ENCODE data around the gene KRTAP10-6.
A peak's percentile ranks its signal among the peaks of the same experiment; 100 is the strongest.
"Not testable (repeated sequence)": the region's sequence is repeated elsewhere in the genome, so short reads cannot be mapped to it uniquely, and the experiment has no call there.

The KRTAP10-6 gene

DNA sequence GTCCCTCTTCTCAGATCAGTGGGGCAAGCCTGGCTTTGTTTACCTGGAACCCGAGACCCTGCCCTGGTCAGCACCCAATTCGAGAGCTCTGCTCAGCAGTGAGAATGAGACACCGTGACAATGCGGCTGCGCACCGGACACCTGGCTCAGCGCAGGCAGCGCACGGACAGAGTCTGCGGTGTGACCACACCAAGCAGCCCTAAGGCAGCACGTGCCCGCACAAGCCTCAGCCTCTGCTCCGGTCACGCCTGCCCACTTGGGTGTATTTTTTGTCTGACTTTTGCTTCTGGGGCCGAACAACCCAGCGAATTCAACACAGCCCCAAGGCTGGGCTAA, 24.3 kb upstream of the KRTAP10-6 start:
- DNase-seq = no peak

DNA sequence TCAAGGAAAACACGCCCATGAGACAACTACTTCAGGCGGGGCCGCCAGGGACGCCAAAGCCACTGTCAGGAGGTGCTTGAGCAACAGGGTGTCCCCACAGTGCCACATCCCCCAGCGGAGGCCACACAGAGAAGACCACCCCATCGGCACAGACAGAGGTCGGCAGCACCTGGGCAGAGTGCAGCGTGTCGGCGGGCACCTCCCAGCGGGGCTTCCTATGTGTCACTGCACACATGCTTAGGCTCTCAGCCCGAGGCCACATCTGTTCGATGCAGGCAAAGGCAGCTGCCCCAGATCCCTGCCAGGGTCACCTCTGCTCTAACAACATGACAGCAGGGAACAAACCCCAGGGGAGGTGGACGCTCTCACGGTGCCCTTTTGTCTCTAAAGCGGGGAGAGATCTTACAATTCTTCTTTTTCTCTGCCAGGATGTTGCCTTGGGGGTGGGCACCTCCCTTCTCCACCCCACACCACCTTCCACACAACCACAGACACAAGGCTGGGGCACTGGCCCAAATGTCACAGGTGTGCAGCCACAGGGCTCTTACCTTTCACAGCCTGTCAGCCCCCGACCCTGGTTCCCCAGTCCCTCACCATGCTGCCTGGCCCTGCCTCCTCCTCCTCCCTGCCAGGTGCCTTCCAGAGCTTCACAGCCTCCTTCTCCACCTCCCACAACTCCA, 23.7 kb upstream of the KRTAP10-6 start:
- no peak for DNase-seq

DNA sequence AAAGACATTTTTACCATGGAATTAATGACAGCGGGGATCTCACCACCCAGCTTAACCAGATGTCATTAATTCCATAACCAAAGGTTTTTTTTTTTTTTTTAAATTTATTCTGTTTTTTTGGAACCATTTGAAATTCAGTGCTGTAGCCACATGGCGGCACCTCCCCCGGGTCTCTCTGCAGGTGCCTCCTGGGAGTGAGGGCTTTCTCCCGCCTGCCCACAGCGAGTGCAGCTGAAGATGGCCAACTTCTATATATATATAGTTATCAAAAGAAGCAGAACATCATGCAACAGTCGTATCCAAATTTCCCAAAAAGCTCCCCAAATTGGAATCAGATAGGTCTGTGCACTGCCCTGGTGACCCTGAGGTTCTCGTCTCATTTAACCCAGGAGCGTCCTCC, 23.2 kb upstream of the KRTAP10-6 start:
- no peak for DNase-seq

DNA sequence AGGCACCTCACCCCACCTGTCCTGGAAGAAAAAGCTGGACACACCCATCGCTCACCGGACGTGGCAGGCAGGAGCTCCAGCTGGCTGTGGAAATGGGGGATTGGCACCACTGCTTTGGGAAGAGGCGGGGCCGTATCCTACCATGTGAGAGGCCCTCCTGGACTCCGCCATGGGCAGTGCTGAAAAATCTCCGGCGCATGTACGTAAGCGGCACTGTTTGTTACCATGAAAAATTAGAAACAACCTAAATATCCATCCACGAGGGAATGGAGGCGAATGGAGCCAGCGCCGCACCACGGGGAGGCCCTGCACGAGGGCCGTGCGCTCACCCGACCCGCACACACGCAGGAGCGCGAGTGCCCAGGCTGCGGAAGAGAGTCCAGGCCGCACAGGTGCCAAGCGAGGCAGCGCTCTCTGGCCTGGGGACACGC, 22.7 kb upstream of the KRTAP10-6 start:
- DNase-seq = no peak

DNA sequence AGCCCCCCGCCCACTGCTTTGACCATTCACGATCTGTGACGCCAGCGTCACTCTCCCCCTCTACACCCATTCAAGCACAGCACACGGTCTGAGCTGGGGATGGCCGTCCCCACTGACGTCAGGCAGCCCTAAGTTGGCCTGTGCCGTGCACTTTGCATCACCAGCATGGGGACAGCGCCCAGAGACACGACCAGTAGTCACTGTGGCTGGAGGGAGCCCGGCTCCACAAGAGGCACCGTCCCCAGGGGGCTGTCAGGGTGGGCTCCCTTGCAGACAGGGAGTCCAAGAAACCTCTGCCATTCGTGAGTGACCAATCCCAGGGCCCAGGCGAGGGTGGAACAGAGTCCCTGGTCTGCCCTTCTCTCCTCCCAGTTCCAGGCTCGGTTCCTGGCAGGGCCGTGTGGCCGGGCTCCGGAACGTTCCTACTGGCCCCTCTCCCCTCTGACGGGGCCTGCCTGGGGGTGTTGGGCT, 21.9 kb upstream of the KRTAP10-6 start:
- DNase-seq = no peak

DNA sequence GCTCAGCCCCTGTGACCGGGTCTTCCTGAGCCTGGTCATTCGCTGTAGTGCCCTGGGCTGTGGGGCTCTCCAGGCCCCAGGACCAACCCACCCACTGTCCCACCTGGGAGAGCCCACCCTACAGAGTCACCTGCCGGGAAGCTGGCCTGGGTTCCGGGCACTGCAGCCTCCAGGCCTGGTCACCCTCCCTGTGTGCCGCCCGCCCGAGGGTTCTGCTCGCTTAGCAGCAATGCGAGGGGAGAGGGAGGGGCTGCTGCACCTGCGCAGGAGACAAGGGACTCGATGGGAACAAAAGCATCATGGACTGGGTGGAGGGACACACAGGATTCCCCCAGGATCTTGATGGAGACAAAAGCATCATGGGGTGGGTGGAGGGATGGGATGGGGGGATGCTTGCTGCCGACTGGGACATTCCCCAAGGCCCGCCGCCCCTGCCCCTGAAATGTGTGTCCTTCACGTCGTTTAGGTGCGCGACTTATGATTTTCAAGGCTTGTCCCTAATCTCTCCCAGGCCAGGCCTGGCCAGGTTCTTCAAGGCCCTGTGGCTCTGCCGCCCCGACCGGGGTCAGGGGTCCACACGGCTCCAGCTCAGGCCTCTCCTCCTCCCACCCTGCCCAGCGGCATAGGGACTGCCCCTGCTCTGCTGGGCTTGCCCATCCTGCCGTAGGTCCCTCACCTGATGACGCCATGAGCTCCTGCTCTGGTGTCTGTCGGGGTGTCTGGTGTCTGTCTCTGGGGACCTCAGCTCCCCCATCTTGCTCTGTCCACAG, 21.3 kb upstream of the KRTAP10-6 start:
- no peak for DNase-seq

DNA sequence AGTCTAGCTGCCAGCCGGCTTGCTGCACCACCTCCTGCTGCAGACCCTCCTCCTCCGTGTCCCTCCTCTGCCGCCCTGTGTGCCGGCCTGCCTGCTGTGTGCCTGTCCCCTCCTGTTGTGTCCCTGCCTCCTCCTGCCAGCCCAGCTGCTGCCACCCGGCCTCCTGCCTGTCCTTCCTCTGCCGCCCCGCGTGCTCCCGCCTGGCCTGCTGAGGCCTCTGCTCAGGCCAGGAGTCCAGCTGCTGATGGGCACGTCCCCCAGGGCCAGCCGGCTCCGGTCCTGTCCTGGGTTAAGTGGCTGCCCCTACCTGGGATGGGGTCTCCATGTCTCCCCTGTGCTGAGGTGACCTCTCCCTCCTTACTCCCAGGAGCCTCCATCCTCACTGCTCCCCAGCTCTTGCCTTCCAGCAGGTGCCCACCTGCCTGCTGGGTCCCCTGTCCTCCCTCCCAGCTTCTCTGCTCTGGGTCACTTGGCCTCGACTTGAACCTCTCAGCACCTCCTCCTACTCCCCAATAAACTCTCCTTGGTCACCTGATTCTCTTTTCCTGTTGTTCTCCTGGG, 20.4 kb upstream of the KRTAP10-6 start:
- no peak for DNase-seq

DNA sequence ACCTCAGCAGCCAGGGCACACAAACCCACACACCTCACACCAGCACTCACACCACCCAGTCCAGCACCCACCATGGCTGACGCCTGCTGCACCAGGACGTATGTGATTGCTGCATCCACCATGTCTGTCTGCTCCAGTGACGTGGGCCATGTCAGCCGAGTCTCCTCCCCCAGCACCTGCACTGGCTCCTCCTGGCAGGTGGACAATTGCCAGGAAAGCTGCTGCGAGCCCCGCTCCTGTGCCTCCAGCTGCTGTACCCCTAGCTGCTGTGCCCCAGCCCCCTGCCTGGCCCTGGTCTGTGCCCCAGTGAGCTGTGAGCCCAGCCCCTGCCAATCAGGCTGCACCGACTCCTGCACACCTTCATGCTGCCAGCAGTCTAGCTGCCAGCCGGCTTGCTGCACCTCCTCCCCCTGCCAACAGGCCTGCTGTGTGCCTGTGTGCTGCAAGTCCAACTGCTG, 19.8 kb upstream of the KRTAP10-6 start, which contains the start of gene KRTAP10-8:
Gene KRTAP10-8 (plus strand): TSS at position 51 of the 458 bp plus-strand sequence. CDS start 22 bp downstream, at position 73.
- no peak for DNase-seq

DNA sequence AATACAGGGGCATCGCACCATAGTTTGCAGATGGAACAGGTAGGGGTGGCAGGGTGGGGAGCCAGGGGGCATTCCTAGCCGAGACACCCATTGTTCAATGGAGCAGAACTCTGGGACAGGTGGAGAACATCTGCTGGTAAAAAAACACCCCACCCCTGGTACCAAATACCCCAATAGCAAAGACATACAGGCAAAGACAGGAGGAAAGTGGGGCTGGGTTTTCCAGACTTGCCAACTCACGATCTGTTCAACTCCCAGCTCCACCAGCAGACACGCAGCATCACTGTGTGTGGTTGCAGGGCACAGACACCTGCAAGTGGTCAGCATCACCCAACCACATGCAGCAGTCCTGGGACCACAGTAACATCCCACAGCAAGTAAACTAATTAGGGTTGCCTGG, 19.2 kb upstream of the KRTAP10-6 start:
- no peak for DNase-seq

DNA sequence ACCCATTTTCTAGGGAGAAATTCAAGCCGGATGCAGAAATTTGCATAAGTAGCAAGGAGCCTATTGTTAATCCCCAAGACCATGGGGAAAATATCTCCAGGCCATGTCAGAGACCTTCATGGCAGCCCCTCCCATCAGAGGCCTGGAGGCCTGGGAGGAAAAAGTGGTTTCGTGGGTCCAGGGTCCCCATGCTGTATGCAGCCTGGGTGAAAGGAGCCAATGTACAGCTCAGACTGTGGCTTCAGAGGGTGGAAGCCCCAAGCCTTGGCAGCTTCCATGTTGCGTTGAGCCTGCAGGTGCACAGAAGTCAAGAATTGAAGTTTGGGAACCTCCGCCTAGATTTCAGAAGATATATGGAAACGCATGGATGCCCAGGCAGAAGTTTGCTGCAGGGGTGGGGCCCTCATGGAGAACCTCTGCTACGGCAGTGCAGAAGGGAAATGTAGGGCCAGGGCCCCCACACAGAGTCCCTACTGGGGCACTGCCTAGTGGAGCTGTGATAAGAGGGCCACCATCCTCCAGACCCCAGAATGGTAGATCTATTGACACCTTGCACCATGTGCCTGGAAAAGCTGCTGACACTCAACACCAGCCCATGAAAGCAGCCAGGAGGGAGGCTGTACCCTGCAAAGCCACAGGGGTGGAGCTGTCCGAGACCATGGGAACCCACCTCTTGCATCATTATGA, 18.0 kb upstream of the KRTAP10-6 start:
- DNase-seq = not testable (repeated sequence)

DNA sequence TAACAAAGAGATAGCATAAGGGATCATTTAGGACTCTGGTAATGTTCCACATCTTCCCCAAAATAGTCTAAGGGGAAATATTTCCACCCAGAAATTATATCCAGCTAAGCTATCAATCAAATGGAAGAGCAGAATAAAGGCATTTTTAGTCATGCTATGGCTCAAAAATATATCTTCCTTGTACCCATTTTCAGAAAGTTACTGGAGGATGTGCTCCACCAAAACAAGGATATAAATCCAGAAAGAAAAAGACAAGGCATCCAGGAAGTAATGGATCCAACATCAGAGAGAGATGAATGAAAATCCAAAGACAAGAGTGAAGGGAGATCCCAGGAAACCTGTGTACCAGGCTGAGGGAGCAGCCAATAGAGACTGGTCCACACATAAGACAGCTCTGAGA, 16.9 kb upstream of the KRTAP10-6 start:
- DNase-seq = no peak

DNA sequence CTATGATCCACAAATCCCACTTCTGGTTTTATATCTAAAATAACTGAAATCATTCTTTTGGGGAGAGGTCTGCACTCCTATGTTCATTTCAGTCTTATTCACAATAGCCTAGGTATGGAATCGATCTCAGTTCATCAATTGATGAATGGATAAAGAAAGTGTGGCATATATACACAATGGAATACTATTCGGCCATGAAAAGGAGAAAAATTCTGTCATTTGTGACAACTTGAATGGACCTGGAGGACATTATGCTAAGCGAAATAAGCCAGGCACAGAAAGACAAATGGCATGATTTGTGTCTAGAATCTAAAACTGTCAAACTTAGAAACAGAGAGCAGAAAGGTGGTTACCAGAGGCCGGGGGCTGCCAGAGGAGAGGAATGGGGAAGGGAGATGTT, 14.2 kb upstream of the KRTAP10-6 start:
- no peak for DNase-seq

DNA sequence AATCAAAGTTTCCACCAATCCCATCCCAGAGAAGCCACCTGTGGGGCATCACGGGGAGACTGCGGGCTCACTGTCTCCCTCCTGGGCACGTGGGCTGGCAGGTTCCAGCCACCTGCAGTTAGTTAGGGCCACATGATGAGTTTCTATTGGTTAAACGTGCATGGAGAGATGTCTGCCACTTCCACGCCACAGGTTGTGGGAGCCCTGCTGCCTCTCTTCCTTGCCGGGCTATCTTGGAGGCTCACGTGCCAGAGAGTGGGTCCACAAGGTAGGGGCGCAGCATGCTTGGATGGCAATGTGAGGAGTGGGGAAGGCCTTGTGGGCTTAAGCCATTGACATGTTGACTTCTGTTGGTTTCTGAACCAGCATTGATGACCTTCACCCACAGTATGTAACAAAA, 11.6 kb upstream of the KRTAP10-6 start:
- peak; percentile 55 for DNase-seq

DNA sequence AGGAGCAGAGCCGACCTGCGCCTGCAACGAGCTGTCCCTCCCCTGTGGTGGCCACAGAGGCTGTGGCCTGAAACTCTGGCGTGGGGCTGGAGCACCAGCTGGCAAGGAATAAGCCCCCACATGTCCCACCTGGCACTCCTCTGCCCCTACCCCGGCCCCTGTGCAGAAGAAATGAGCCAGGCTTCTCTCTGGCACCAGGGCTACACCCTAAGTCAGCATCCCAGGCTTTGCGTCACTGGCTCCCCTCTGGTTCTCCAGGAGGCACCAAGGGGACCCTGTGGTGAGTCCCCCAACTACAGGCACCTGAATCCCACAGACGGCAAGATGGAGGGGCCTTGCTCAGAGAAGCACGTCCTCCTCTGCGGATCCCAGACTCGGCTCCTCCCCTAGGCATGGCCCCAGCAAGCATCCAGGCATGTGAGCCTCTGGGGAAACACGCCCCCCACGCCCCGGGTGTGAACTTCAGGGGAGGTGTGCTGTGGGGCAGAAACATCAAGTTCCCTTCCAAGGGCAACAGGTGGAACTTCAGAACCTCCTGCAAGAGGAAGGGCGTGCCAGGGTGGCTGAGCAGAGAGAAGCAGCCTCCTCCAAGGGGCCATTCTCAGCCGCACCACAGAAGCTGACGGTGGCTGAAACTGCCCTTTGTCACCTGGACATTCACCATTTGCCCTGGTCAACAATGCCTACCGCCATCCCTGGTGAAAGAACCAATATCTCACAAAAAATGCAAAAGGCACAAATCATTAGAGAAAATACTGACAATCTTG, 11.0 kb upstream of the KRTAP10-6 start:
- DNase-seq = peak; percentile 39

DNA sequence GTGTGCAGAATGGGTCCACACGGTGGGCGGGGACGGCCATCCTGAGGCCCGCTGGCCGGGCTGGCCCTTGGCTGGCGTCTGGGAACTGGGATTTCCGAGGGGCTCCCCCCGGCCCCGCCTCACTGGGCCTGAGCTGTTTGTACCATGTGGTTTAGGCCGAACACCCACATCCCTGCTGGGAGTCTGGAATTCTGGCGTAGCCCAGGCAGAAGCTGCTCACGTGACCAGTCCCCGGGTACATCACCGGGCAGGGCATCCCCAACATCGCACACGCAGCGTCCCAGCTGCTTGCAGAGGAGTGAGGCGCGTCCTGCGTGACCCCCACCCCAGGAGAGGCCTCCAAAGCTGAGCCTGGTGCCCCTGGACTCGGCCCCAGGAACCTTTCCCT, 10.2 kb upstream of the KRTAP10-6 start:
- DNase-seq = no peak

DNA sequence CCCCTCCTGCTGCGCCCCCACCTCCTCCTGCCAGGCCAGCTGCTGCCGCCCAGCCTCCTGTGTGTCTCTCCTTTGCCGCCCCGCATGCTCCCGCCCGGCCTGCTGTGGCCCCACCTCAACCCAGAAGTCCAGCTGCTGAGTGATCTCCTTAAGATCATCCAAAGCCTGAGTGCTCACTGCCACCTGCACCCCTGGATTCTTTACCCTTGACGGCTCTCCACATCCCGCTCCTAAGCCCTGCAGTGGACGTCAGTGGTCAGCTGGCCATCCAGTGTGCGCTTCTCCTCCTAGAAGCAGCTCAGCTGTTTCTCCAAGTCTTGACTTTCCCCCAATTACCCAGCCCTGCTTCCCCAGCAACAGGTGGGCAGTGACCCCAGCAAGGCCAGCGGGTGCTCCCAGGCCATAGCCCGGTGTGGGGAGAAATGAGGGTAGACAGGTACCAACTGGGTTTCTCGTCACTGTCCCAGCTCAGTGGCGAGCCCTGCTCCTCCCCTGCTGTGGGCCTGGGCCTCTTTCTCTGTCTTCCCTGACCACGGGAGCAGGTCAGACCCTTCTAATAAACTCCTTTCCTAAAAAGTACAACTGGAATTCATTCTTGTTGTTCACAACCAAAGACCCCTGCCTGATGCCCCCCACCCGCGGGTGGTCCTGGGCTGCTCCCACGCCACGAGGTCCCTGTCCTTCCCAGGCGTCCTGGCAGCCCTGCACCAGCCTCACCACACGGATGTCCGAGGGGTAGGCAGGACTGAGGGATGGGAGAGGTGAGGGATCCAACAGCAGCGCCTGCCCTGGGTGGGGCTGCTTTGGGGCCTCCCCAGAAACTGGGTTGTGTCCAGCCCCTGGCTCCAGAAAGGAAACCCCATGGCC, 9.5 kb upstream of the KRTAP10-6 start:
- no peak for DNase-seq

DNA sequence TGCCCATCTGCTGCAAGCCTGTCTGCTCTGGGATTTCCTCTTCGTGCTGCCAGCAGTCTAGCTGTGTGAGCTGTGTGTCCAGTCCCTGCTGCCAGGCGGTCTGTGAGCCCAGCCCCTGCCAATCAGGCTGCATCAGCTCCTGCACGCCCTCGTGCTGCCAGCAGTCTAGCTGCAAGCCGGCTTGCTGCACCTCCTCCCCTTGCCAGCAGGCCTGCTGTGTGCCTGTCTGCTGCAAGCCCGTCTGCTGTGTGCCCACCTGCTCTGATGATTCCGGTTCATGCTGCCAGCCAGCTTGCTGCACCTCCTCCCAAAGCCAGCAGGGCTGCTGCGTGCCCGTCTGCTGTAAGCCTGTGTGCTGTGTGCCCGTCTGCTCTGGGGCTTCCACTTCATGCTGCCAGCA, 8.8 kb upstream of the KRTAP10-6 start:
- DNase-seq = not testable (repeated sequence)

DNA sequence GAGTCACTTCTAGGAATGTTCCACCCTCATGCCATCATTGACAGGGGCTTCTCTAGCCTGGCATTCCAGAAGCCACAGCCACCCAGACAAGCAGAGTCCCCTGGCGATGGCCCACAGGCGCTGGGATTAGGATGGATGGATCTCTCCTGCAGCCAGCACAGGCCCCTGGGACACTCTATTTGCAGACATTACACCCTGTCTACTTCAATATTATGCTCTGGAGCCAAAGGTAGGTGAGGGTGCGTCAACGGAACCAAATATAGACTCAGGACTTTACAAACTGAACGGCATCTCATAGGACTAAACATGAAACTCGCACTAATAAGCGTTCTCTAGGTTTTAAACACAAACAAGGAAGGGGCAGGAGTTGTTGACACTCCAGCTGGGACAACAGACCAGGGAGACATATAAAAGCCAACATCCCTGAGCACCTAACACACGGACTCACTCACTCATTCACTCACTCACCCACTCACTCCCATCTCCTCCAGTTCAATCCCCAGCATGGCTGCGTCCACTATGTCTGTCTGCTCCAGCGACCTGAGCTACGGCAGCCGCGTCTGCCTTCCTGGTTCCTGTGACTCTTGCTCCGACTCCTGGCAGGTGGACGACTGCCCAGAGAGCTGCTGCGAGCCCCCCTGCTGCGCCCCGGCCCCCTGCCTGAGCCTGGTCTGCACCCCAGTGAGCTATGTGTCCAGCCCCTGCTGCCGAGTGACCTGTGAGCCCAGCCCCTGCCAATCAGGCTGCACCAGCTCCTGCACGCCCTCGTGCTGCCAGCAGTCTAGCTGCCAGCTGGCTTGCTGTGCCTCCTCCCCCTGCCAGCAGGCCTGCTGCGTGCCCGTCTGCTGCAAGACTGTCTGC, 8.0 kb upstream of the KRTAP10-6 start, which contains the start of gene KRTAP10-7:
Gene KRTAP10-7 (plus strand): TSS at position 480 of the 861 bp plus-strand sequence. CDS start 25 bp downstream, at position 505.
- not testable (repeated sequence) for DNase-seq

DNA sequence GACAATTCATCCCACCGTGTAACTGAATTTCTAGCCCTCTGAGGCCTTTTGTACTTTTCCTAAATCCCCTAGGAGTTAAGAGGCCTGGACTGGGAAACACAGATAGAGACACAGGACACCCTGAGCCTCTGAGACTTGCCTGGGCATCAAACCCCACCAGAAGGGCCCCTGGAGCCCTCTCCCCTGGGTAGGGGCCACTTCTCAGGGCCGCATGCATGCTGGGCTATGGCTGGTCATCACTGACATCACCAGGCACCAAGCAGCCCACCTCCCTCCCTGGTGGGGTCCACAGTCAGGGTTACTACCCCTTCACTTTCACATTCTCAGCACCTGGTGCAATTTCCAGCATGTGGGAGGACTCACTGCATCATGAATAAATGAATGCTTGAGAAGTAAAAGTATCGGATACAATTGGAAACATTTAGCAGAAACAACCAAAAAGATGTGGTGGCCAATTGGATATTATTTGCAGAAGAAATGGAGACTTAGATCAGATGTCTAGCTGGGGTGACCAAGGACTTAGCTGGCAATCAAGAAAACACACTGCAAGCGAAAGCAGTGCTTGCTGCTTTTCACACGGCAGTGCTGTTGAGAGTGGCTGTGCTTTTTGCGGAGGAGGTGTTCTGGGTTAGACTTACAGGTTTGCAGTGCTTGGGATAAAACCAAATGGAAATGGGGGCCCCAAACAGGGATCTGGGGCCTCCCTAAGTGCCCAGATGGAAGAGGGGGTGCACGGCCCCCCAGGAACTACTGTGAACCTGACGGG, 7.1 kb upstream of the KRTAP10-6 start:
- no peak for DNase-seq

DNA sequence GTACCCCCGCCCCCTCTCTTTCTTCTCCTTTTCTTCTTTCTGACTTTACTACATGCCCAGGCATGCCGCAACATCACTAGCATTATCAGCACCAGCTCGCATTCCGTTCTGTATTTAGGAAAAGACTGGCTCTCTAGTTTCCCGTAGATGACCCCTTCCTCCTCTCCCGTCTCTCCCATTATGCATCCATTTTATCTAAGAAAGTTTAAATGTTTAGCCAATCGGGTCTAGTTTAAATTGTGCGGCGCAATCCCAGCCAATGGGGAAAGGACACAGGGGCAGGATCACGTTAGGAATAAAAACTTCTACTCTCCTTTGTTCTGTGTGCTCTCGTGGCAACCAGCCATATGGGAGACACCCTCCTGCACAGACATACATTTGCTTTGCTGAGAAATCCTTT, 5.8 kb upstream of the KRTAP10-6 start:
- DNase-seq = no peak
